Measurements from ENCODE around the gene ZW10.

ZW10 gene

DNA sequence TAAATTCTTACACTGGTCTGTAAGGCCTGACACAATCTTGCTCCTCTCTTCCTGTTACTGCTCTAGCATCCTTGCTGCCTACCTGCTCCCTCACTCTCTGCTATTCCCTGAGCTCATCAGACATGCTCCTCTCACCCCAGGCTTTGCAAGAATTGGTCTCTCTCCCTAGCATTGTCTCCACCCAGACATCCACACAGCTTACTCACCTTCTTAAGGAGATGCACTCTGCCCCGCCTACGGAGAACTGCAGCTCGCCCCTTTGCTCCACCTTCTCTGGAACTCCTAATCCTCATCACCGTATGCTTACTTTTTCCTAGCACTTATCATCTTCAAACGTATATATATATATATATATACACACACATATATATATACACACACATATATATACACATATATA lies 44.0 kb downstream of the ZW10 start:
- no peaks in the 10 kb centered on the region for H3K79me2 ChIP-seq (ENCODE audit: insufficient read depth, low read length)
- H2AFZ ChIP-seq (ENCODE audit: low read length), result no peak overlapping the region
- no peak overlapping the region for H3K4me3 ChIP-seq (ENCODE audit: low read depth, low read length, poor library complexity, severe bottlenecking)
- no peaks in the 10 kb centered on the region for H3K4me1 ChIP-seq (ENCODE audit: insufficient read depth, low read length, severe bottlenecking)
- peaks cover 17% of the 10 kb centered on the region for H3K36me3 ChIP-seq (ENCODE audit: insufficient read depth, low read length)
- no peak for TF ChIP-seq EZH2 (IDR thresholded peaks at IDR 0.05; ENCODE audit: borderline replicate concordance, low read length)
- TF ChIP-seq, protein P1, sequence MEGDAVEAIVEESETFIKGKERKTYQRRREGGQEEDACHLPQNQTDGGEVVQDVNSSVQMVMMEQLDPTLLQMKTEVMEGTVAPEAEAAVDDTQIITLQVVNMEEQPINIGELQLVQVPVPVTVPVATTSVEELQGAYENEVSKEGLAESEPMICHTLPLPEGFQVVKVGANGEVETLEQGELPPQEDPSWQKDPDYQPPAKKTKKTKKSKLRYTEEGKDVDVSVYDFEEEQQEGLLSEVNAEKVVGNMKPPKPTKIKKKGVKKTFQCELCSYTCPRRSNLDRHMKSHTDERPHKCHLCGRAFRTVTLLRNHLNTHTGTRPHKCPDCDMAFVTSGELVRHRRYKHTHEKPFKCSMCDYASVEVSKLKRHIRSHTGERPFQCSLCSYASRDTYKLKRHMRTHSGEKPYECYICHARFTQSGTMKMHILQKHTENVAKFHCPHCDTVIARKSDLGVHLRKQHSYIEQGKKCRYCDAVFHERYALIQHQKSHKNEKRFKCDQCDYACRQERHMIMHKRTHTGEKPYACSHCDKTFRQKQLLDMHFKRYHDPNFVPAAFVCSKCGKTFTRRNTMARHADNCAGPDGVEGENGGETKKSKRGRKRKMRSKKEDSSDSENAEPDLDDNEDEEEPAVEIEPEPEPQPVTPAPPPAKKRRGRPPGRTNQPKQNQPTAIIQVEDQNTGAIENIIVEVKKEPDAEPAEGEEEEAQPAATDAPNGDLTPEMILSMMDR (IDR thresholded peaks at IDR 0.05; ENCODE audit: low read length), result no peak
- no peak overlapping the region for H3K4me2 ChIP-seq (ENCODE audit: low read length)
- no peak overlapping the region for H3K9ac ChIP-seq (ENCODE audit: low read length)
- H3K27me3 ChIP-seq (ENCODE audit: insufficient read depth, low read length), result no peaks in the 10 kb centered on the region
- H4K20me1 ChIP-seq (ENCODE audit: insufficient read depth, low read length), result no peaks in the 10 kb centered on the region
- no peaks in the 10 kb centered on the region for H3K9me3 ChIP-seq (ENCODE audit: low read length)
- no peaks in the 10 kb centered on the region for H3K9me2 ChIP-seq (ENCODE audit: low read depth, low read length)
- H3F3A ChIP-seq (ENCODE audit: insufficient read depth, low read length), result no peaks in the 10 kb centered on the region
- H3K27ac ChIP-seq (ENCODE audit: low read depth, low read length, poor library complexity, severe bottlenecking), result no peak overlapping the region

DNA sequence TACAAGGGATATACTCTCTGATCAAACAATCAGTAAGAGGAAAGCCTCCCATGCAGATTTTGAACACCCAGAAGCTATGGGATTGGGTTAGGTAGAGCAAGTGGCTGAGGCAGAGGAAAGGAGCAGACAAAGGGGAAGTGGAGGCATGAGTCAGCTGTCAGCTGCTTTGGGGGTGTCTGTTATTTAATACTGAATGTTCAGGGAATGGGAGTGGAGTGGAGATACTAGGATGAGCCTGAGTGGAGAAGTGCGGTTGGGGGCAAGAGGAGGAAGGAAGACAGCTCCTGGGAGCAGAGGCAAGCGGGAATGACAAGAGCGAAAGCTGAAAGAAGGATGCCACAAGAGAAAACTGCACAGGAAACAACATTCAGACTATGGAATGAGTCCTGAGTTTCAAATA lies 44.7 kb downstream of the ZW10 start:
- Histone ChIP-seq H3K9me3 (ENCODE audit: low read length) (no peaks in the 10 kb centered on the region), H3K4me2 (ENCODE audit: low read length) (no peak overlapping the region), H3K79me2 (ENCODE audit: insufficient read depth, low read length) (no peaks in the 10 kb centered on the region), H3K27ac (ENCODE audit: low read depth, low read length, poor library complexity, severe bottlenecking) (no peak overlapping the region), H4K20me1 (ENCODE audit: insufficient read depth, low read length) (no peaks in the 10 kb centered on the region), H3K27me3 (ENCODE audit: insufficient read depth, low read length) (no peaks in the 10 kb centered on the region), H3K9me2 (ENCODE audit: low read depth, low read length) (no peaks in the 10 kb centered on the region), H3K9ac (ENCODE audit: low read length) (no peak overlapping the region), H3K4me3 (ENCODE audit: low read depth, low read length, poor library complexity, severe bottlenecking) (no peak overlapping the region), H3F3A (ENCODE audit: insufficient read depth, low read length) (no peaks in the 10 kb centered on the region), H2AFZ (ENCODE audit: low read length) (no peak overlapping the region), H3K4me1 (ENCODE audit: insufficient read depth, low read length, severe bottlenecking) (no peaks in the 10 kb centered on the region), H3K36me3 (ENCODE audit: insufficient read depth, low read length) (peaks cover 10% of the 10 kb centered on the region; the same call in 1 of the 2 replicates)
- no peak for TF ChIP-seq EZH2 (IDR thresholded peaks at IDR 0.05; ENCODE audit: borderline replicate concordance, low read length)
- TF ChIP-seq, protein P1 (IDR thresholded peaks at IDR 0.05; ENCODE audit: low read length), result no peak

DNA sequence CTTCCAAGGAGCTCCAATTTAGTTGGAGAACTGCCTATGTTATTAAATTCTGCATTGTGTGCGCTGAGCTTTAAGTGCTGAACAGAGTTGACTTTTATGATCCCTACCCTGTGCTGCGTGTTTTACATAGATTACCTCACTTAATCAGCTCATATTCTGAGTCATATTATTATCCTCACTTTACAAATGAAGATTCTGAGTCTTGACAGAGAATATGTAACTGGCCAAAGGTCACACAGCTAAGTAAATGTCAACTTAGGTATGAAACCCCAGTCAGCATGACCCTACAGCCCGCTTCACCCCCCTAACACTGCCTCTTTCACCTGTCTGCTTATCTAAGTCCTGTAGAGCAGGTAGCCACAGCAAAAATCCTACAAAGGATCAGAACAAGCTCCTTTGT lies 47.6 kb downstream of the ZW10 start:
- H3K9me2 ChIP-seq (ENCODE audit: low read depth, low read length), result no peaks in the 10 kb centered on the region
- no peak overlapping the region for H3K4me3 ChIP-seq (ENCODE audit: low read depth, low read length, poor library complexity, severe bottlenecking)
- H3K27ac ChIP-seq (ENCODE audit: low read depth, low read length, poor library complexity, severe bottlenecking), result no peak overlapping the region
- H3K27me3 ChIP-seq (ENCODE audit: insufficient read depth, low read length), result no peaks in the 10 kb centered on the region
- H3K79me2 ChIP-seq (ENCODE audit: insufficient read depth, low read length), result no peaks in the 10 kb centered on the region
- H3K9ac ChIP-seq (ENCODE audit: low read length), result no peak overlapping the region
- H3K36me3 ChIP-seq (ENCODE audit: insufficient read depth, low read length), result no peaks in the 10 kb centered on the region
- TF ChIP-seq, protein P1 (IDR thresholded peaks at IDR 0.05; ENCODE audit: low read length), result no peak
- TF ChIP-seq EZH2 (IDR thresholded peaks at IDR 0.05; ENCODE audit: borderline replicate concordance, low read length), result no peak
- no peaks in the 10 kb centered on the region for H3F3A ChIP-seq (ENCODE audit: insufficient read depth, low read length)
- no peaks in the 10 kb centered on the region for H3K4me1 ChIP-seq (ENCODE audit: insufficient read depth, low read length, severe bottlenecking)
- H2AFZ ChIP-seq (ENCODE audit: low read length), result no peak overlapping the region
- H3K9me3 ChIP-seq (ENCODE audit: low read length), result no peaks in the 10 kb centered on the region
- H3K4me2 ChIP-seq (ENCODE audit: low read length), result no peak overlapping the region
- H4K20me1 ChIP-seq (ENCODE audit: insufficient read depth, low read length), result no peaks in the 10 kb centered on the region

Measured in OCI-LY1 (cell line).